Naive B cell (primary cell): Measurements from ENCODE around the gene ENDOD1. TPM values are rescaled to one million over a fixed set of nuclear protein-coding genes. Genes with fewer than 3 reads are reported as not detected.
"Not testable (repeated sequence)": the region's sequence is repeated elsewhere in the genome, so short reads cannot be mapped to it uniquely, and the experiment has no call there.

Experiments used
- ATAC-seq, 2 donors: fragments of 150-1000 bp; cut with Tn5 transposase; 2 replicates each; pipeline ENCODE4 v1.10.0; 2021; ENCODE audit warnings: low read depth in 2 of 2, mild to moderate bottlenecking in 2 of 2, moderate library complexity in 2 of 2
- DNase-seq: peaks from one replicate; pipeline ENCODE4 v3.0.0; 2022
- H3K27ac Mint-ChIP-seq, 6 donors: one replicate each; pipeline ENCODE4 v1.8.0; 2020 to 2022; ENCODE audit warnings: mild to moderate bottlenecking in 6 of 6, mixed read lengths in 6 of 6, moderate library complexity in 5 of 6, inconsistent platforms in 2 of 6
- H3K27me3 Mint-ChIP-seq, 3 donors: one replicate each; pipeline ENCODE4 v1.8.0; 2021 to 2022; ENCODE audit warnings: mixed read lengths in 3 of 3, mild to moderate bottlenecking in 1 of 3
- H3K36me3 Mint-ChIP-seq, 2 donors: one replicate each; pipeline ENCODE4 v1.8.0; 2020 to 2022; ENCODE audit warnings: mixed read lengths in 2 of 2, inconsistent platforms in 1 of 2, mild to moderate bottlenecking in 1 of 2
- H3K4me1 Mint-ChIP-seq, 3 donors: one replicate each; pipeline ENCODE4 v1.8.0; 2020 to 2022; ENCODE audit warnings: mixed read lengths in 3 of 3, inconsistent platforms in 1 of 3, mild to moderate bottlenecking in 1 of 3, moderate library complexity in 1 of 3
- H3K4me3 Mint-ChIP-seq, 8 donors: one replicate each; pipeline ENCODE4 v1.8.0; 2020 to 2022; ENCODE audit warnings: mild to moderate bottlenecking in 8 of 8, mixed read lengths in 8 of 8, moderate library complexity in 8 of 8, inconsistent platforms in 2 of 8
- H3K9me3 Mint-ChIP-seq, 7 donors: one replicate each; pipeline ENCODE4 v1.8.0; 2020 to 2022; ENCODE audit warnings: mixed read lengths in 7 of 7, mild to moderate bottlenecking in 5 of 7, inconsistent platforms in 2 of 7, moderate library complexity in 1 of 7
- polyA plus RNA-seq, 6 donors: library from polyadenylated mRNA; unstranded; fragments of 300-500 nt; fragmentation: Illumina TruSeq; gene quantifications; one replicate each; pipeline ENCODE4 v1.2.3, GENCODE V29; 2021; ENCODE audit warnings: low read depth in 6 of 6

Gene ENDOD1
- polyA plus RNA-seq, 6 donors from 2014 or later, result 3.8 to 25.1 (median 21.7) TPM

DNA sequence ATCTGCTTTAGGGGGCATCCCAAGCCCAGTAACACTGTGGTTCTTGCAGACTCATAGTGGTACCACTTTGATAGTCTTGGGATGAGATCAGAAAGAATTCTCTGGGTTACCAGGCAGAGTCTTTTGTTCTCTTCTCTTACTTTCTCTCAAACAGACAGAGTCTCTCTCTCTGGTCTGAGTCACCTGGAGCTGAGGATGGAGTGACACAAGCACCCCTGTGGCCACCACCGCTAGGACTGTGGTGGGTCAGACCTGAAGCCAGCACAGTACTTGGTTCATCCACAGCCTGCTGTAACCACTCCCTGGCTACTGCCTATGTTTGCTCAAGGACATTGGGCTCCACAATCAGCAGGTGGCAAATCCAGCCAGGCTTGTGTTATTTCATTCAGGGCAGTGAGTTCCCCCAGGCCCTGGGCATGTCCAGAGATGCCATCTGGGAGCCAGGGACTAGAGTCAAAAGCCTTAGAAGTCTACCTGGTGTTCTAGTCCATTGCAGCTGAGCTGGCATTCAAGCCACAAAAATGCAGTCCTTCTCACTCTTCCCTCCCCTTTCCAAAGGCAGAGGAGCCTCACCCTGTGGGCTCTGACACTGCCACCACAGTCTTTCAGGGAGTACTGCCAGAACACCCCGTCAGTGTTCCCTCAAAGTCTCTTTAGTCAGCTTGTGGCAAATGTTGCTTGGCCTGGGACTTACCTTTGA is 29.9 kb downstream of the ENDOD1 start:
- Mint-ChIP-seq H3K4me3 (peak overlapping the region in 2 of 8 donors; percentile 6 to 17), H3K9me3 (peaks cover 0 to 10% (median 1%) of the 10 kb centered on the region in 7 donors), H3K27ac (no peak overlapping the region), H3K4me1 (peaks cover 18 to 31% (median 24%) of the 10 kb centered on the region in 3 donors), H3K36me3 (peaks cover 0 to 8% of the 10 kb centered on the region in 2 donors), H3K27me3 (no peaks in the 10 kb centered on the region)
- ATAC-seq, result no peak
- no peak for DNase-seq

DNA sequence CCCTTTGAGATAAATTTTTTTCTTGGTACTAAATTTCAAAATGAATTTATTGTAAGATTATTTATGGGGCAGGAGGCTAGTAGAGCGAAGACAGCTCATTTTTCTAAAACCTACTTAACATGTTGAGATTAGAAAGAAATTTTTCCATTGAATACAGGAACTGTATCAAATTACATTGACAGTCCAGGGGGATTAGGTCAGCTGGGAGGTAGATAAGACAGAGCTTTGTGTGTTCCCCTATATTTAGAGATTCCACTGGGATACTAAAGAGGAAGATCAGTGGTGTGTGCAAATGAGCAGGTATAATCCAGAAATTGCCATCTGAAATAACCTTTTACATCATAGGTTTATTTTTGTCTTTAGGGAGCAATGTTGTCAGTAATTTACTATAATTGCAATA is 32.1 kb downstream of the ENDOD1 start:
- peaks cover 0 to 10% (median 1%) of the 10 kb centered on the region in 7 donors for H3K9me3 Mint-ChIP-seq
- ATAC-seq (no peak), DNase-seq (no peak)
- H3K36me3 Mint-ChIP-seq, result peaks cover 0 to 8% of the 10 kb centered on the region in 2 donors
- H3K27me3 Mint-ChIP-seq, result no peaks in the 10 kb centered on the region
- no peak overlapping the region for H3K4me3 Mint-ChIP-seq
- H3K27ac Mint-ChIP-seq, result peak overlapping the region in 1 of 6 donors; percentile 46
- H3K4me1 Mint-ChIP-seq, result peaks cover 18 to 36% (median 29%) of the 10 kb centered on the region in 3 donors

DNA sequence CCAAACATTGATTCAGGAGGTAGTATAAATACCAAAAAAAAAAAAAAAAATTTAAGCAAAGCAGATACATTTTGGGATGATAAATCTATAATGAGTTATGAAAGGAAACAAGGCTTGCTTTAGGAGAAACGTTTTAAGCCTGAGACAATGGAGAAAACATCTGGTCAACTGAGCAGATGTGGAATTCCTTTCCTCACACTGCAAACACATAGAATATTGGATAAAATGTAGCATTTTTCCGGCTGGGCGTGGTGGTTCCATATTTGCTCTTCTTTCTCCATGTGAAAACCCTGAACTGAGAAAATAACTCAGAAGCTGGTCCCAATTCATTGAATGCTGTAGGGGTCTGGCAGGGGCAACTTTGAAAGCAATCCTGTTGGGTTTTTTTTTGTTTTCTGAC is 33.9 kb downstream of the ENDOD1 start:
- Mint-ChIP-seq H3K4me1 (peaks cover 11 to 27% (median 20%) of the 10 kb centered on the region in 3 donors), H3K9me3 (peaks cover 0 to 2% (median 0%) of the 10 kb centered on the region in 7 donors), H3K36me3 (peaks cover 0 to 9% of the 10 kb centered on the region in 2 donors), H3K27ac (no peak overlapping the region), H3K4me3 (no peak overlapping the region), H3K27me3 (no peaks in the 10 kb centered on the region)
- DNase-seq (no peak), ATAC-seq (no peak)

DNA sequence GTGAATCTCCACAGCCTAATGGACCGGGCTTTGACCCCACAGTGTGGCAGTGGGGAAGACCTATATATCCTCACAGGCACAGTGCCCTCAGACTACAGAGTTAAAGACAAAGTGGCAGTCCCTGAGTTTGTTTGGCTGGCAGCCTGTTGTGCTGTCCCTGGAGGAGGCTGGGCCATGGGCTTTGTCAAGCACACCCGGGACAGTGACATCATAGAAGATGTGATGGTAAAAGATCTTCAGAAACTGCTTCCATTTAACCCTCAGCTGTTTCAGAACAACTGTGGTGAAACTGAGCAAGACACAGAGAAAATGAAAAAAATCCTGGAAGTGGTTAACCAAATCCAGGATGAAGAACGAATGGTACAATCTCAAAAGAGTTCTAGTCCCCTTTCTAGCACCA is 39.0 kb downstream of the ENDOD1 start:
- H3K27ac Mint-ChIP-seq, result no peak overlapping the region

DNA sequence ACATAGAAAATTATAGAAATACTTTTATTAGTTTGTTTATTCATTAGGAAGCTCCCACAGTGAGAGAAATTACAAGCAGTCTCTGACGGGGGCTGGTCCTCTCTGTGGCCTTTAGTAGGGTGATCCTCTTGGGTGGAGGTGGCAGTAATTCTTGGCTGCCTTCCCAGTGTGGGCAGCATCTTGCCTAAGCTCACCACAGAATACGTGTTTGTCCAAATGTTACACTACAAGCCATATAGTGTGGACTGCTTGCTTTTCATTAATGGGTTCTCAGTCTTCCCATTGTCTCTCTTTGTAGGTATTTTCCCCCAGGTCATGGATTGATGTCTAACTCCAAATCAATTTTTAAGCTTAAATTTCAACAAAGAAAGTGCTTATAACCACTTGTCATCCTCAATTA is 43.3 kb downstream of the ENDOD1 start:
- DNase-seq (no peak), ATAC-seq (no peak)
- Mint-ChIP-seq H3K4me1 (peaks cover 0 to 1% (median 0%) of the 10 kb centered on the region in 3 donors), H3K9me3 (no peaks in the 10 kb centered on the region), H3K4me3 (no peak overlapping the region), H3K36me3 (peaks cover 10 to 21% of the 10 kb centered on the region in 2 donors), H3K27me3 (no peaks in the 10 kb centered on the region), H3K27ac (no peak overlapping the region)

More for the DNA sequence above, 39.0 kb downstream of the ENDOD1 start:
- H3K4me3 Mint-ChIP-seq, result no peak overlapping the region
- H3K9me3 Mint-ChIP-seq, result no peaks in the 10 kb centered on the region
- no peak for DNase-seq
- ATAC-seq, result no peak
- H3K27me3 Mint-ChIP-seq, result no peaks in the 10 kb centered on the region
- H3K4me1 Mint-ChIP-seq, result peaks cover 0 to 5% (median 4%) of the 10 kb centered on the region in 3 donors
- H3K36me3 Mint-ChIP-seq, result peaks cover 10 to 21% of the 10 kb centered on the region in 2 donors

DNA sequence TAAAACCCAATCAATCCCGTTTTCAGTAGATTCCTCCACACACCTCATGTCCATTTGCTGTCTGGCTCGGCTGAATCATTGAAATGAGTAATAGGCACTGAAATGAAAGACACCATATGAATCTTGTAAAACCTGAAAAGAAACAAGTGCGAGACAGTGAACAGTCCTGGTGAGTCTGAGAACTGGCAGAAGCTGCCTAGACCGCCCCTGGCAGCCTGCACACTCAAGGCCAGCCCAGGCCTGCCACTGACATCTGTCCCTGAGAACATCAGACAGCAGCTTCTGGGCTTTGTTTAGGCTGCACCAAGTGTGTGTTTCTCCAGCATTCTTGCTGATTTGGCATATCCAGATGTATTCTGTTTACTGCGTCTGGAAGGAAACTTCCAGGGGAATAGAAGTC is 44.8 kb downstream of the ENDOD1 start:
- no peak for DNase-seq
- Mint-ChIP-seq H3K9me3 (no peaks in the 10 kb centered on the region), H3K27me3 (no peaks in the 10 kb centered on the region), H3K36me3 (peaks cover 6 to 13% of the 10 kb centered on the region in 2 donors), H3K27ac (peak overlapping the region in 1 of 6 donors; percentile 33), H3K4me3 (no peak overlapping the region), H3K4me1 (peaks cover 0 to 3% (median 1%) of the 10 kb centered on the region in 3 donors)
- no peak for ATAC-seq

DNA sequence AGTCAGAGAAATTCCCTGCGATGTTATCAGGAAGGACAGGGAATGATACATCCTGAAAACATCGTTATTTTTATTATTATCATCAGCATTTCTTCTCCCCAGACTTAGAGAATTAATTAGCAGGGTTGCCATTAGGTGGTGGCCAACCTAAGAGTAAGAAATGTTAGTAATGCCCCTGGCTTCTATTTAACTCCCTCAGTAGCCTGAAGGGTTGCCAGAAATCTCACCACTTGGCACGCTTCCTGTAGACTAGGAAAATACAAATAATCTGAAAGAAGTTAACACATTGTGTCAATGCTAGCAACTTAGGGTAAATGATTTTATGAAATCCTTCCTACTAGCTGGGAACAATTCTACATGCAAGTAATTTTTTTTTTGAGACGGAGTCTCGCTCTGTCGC is 45.5 kb downstream of the ENDOD1 start:
- ATAC-seq (no peak), DNase-seq (no peak)
- Mint-ChIP-seq H3K36me3 (peaks cover 0 to 8% of the 10 kb centered on the region in 2 donors), H3K27ac (no peak overlapping the region), H3K4me3 (no peak overlapping the region), H3K27me3 (no peaks in the 10 kb centered on the region), H3K9me3 (no peaks in the 10 kb centered on the region), H3K4me1 (peaks cover 0 to 3% (median 1%) of the 10 kb centered on the region in 3 donors)

DNA sequence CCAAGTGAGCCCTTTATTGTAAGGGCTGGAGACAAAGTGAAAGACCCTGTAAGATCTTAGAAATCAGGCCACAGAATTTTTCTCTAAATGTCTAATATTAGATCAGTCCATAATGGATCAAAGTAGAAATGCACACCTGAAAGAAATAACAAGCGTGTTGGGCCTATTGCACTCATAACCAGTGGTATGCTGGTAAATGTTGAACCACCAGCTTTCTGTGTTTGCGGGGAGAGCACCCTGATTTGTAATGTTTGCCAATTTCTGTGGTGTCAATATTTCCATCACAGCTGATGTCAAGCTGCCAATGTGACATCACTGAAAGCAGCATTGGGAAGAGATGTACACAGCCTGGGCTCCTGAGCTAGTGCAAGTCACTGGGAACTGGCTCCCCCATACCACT is 46.2 kb downstream of the ENDOD1 start:
- no peak for DNase-seq
- Mint-ChIP-seq H3K4me1 (peaks cover 0 to 3% (median 1%) of the 10 kb centered on the region in 3 donors), H3K36me3 (peaks cover 0 to 7% of the 10 kb centered on the region in 2 donors), H3K9me3 (no peaks in the 10 kb centered on the region), H3K4me3 (no peak overlapping the region), H3K27me3 (no peaks in the 10 kb centered on the region), H3K27ac (peak overlapping the region in 1 of 6 donors; percentile 15)
- no peak for ATAC-seq

DNA sequence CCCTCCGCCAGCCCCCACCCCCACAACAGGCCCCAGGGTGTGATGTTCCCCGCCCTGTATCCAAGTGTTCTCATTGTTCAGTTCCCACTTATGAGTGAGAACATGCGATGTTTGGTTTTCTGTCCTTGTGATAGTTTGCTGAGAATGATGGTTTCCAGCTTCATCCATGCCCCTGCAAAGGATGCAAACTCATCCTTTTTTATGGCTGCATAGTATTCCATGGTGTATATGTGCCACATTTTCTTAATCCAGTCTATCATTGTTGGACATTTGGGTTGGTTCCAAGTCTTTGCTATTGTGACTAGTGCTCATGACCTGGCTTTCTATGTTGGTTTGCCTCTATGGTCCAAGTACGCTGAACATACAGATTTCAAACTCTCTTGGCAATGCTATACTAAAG is 47.1 kb downstream of the ENDOD1 start:
- H3K4me1 Mint-ChIP-seq, H3K9me3 Mint-ChIP-seq, ATAC-seq: not testable (repeated sequence)

DNA sequence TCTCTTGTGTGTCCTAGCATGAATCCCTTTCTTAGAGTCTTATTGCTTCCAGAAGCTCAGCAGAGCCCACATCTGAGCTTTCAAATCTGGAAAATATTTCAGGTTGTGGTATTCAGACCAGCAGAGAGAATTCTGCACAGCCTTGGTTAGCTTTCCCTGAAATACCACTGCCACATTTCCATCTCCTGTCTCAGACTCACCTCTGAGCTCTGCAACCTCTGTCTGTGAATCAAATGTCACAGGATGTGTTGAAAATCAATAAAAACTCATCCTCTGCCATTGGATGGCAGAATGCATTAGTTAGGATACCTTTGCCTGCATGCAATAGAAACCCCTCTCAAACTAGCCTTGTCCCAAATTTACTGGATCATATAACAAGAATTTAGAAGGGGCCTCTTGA is 47.7 kb downstream of the ENDOD1 start:
- H3K27ac Mint-ChIP-seq, result peak overlapping the region in 1 of 6 donors; percentile 21
- peaks cover 0 to 3% (median 1%) of the 10 kb centered on the region in 3 donors for H3K4me1 Mint-ChIP-seq
- DNase-seq, result no peak
- H3K9me3 Mint-ChIP-seq, result no peaks in the 10 kb centered on the region
- ATAC-seq, result no peak
- H3K36me3 Mint-ChIP-seq, result peaks cover 0 to 2% of the 10 kb centered on the region in 2 donors
- H3K27me3 Mint-ChIP-seq, result no peaks in the 10 kb centered on the region
- H3K4me3 Mint-ChIP-seq, result no peak overlapping the region

More for the DNA sequence above, 47.1 kb downstream of the ENDOD1 start:
- not testable (repeated sequence) for DNase-seq, H3K27ac Mint-ChIP-seq, H3K27me3 Mint-ChIP-seq, H3K4me3 Mint-ChIP-seq, H3K36me3 Mint-ChIP-seq

DNA sequence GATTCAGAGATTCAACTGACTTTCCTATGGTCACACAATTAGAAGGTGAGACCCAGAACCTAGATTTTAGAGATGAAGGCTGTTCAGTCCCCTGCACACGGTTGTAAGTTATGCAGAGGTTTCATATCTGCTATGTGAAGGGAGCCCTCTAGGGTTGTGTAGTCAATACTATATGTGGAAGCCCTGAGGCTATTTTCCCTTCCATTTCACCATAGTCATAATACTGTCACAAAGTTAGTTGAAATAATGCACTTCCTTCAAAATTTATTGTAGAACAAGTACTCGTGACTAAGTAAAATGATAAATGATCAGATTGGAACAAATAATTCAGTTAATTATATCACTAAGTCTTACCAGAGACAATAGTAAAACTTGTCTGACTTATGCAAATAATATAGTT is 48.8 kb downstream of the ENDOD1 start:
- no peak overlapping the region for H3K4me3 Mint-ChIP-seq
- H3K4me1 Mint-ChIP-seq, result peaks cover 0 to 4% (median 3%) of the 10 kb centered on the region in 3 donors
- peak overlapping the region in 2 of 6 donors; percentile 5 to 83 for H3K27ac Mint-ChIP-seq
- no peaks in the 10 kb centered on the region for H3K9me3 Mint-ChIP-seq
- no peaks in the 10 kb centered on the region for H3K27me3 Mint-ChIP-seq
- no peaks in the 10 kb centered on the region for H3K36me3 Mint-ChIP-seq
- peak; percentile 87 for ATAC-seq
- DNase-seq, result no peak

DNA sequence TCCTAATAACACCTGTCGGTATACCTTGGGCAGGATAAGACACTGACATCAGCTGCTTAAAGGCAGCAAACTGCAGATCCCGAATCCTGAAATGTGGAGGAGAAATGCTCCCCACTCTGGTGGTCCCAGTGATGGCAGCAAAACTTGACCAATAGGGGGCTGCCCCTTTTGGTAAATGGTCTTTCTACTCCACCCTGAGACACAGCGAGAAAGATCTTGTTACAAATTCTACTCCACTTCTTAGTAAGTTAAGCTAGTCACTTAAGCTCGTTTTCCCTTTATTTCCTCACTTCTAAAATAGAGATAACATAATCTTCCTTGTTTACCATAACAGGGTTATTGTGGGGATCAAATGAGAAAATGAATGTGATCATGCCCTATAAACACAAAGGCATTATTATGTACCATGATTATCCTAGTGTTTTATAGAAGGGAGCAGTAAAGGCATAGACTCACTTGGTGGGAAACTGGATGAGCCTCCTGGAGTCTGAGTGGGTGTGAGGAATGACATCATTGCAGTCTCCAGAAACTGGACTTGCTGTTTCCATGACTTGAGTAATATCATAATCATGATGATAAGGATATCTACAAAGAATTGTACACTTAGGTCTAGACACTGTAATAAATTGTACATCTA is 50.9 kb downstream of the ENDOD1 start:
- H3K4me1 Mint-ChIP-seq, result peaks cover 0 to 11% (median 9%) of the 10 kb centered on the region in 3 donors
- no peak for ATAC-seq
- DNase-seq, result no peak
- H3K27me3 Mint-ChIP-seq, result no peaks in the 10 kb centered on the region
- H3K4me3 Mint-ChIP-seq, result no peak overlapping the region
- no peaks in the 10 kb centered on the region for H3K9me3 Mint-ChIP-seq
- no peaks in the 10 kb centered on the region for H3K36me3 Mint-ChIP-seq
- peak overlapping the region in 1 of 6 donors; percentile 53 for H3K27ac Mint-ChIP-seq

DNA sequence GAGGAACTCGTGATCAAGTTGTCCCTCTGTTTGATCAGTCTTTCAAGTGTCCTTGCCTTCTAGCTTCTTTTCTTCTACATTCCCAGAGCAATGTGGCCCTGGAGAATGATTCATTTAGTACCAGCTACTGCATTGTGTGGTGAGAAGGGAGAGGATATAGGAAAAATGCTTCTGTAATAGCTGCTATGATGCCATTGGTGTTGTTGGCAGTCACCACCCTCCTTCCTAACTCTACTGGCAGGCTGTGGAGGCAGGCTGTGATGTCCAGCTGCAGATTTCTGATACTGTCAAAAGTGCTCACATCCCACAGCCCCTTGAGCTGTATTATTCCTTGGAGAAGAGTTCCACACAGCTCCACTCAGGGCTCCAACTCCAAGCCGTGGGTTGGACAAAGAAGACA is 52.8 kb downstream of the ENDOD1 start:
- no peak for ATAC-seq
- Mint-ChIP-seq H3K4me3 (no peak overlapping the region), H3K36me3 (no peaks in the 10 kb centered on the region), H3K27me3 (peaks cover 0 to 8% (median 0%) of the 10 kb centered on the region in 3 donors), H3K4me1 (peaks cover 0 to 11% (median 9%) of the 10 kb centered on the region in 3 donors), H3K27ac (peak overlapping the region in 1 of 6 donors; percentile 45), H3K9me3 (no peaks in the 10 kb centered on the region)
- no peak for DNase-seq
